H9 (cell line): ENCODE results near the gene EFCC1. TPM values are rescaled to one million over a fixed set of nuclear protein-coding genes. Genes with fewer than 3 reads are reported as not detected.

Experiments
- DNase-seq: peaks from one replicate; pipeline ENCODE4 v3.0.0-alpha.2; 2017
- H2AFZ ChIP-seq: one replicate; pipeline ENCODE4 v1.6.1; 2013; ENCODE audit warnings: mild to moderate bottlenecking, low read length, control low read depth, moderate library complexity
- H2AK5ac ChIP-seq: 2 replicates; pipeline ENCODE4 v1.6.1; 2013; ENCODE audit warnings: low read length, control low read depth, mixed read lengths; ENCODE audit not compliant: insufficient read length
- H2BK120ac ChIP-seq: one replicate; pipeline ENCODE4 v1.6.1; 2013; ENCODE audit warnings: low read depth, mild to moderate bottlenecking, low read length, control low read depth, inconsistent platforms; ENCODE audit not compliant: poor library complexity, severe bottlenecking
- H2BK12ac ChIP-seq: 2 replicates; pipeline ENCODE4 v1.6.1; 2013; ENCODE audit warnings: low read length, control low read depth, mixed read lengths, low read depth; ENCODE audit not compliant: insufficient read length
- H2BK15ac ChIP-seq: 2 replicates; pipeline ENCODE4 v1.6.1; 2013; ENCODE audit warnings: low read depth, low read length, control low read depth
- H2BK20ac ChIP-seq: one replicate; pipeline ENCODE4 v1.6.1; 2013; ENCODE audit warnings: low read depth, mild to moderate bottlenecking, low read length, control low read depth, inconsistent platforms; ENCODE audit not compliant: poor library complexity, severe bottlenecking
- H2BK5ac ChIP-seq: 2 replicates; pipeline ENCODE4 v1.6.1; 2013; ENCODE audit warnings: low read length, control low read depth, mixed read lengths; ENCODE audit not compliant: insufficient read length
- H3K14ac ChIP-seq: 2 replicates; pipeline ENCODE4 v1.6.1; 2013; ENCODE audit warnings: low read length, control low read depth; ENCODE audit not compliant: insufficient read depth
- H3K18ac ChIP-seq: 2 replicates; pipeline ENCODE4 v1.6.1; 2013; ENCODE audit warnings: low read depth, mild to moderate bottlenecking, mixed read lengths, low read length, control low read depth; ENCODE audit not compliant: insufficient read length
- H3K23ac ChIP-seq: 2 replicates; pipeline ENCODE4 v1.6.1; 2013; ENCODE audit warnings: low read length, control low read depth, mixed read lengths, low read depth; ENCODE audit not compliant: insufficient read length
- H3K23me2 ChIP-seq: 2 replicates; pipeline ENCODE4 v1.6.1; 2013; ENCODE audit warnings: low read depth, mild to moderate bottlenecking, mixed read lengths, low read length, control low read depth; ENCODE audit not compliant: insufficient read length, poor library complexity, severe bottlenecking
- H3K27ac ChIP-seq: 2 replicates; pipeline ENCODE4 v1.5.1; 2013; ENCODE audit warnings: low read length, control low read depth, mixed read lengths, low read depth; ENCODE audit not compliant: insufficient read length
- H3K27me3 ChIP-seq: 2 replicates; pipeline ENCODE4 v1.6.1; 2013; ENCODE audit warnings: low read length, control low read depth, inconsistent platforms; ENCODE audit not compliant: insufficient read depth
- H3K4ac ChIP-seq: 2 replicates; pipeline ENCODE4 v1.6.1; 2013; ENCODE audit warnings: low read depth, mild to moderate bottlenecking, control low read depth, inconsistent platforms, low read length, moderate library complexity
- H3K4me1 ChIP-seq: 2 replicates; pipeline ENCODE4 v1.6.1; 2013; ENCODE audit warnings: low read length, control low read depth, inconsistent platforms; ENCODE audit not compliant: insufficient read depth
- H3K4me2 ChIP-seq: 2 replicates; pipeline ENCODE4 v1.6.1; 2013; ENCODE audit warnings: low read length, control low read depth, mixed read lengths; ENCODE audit not compliant: insufficient read length, insufficient read depth
- H3K56ac ChIP-seq: 2 replicates; pipeline ENCODE4 v1.6.1; 2013; ENCODE audit warnings: low read depth, mild to moderate bottlenecking, mixed read lengths, low read length, control low read depth; ENCODE audit not compliant: insufficient read length
- H3K79me1 ChIP-seq: 2 replicates; pipeline ENCODE4 v1.6.1; 2013; ENCODE audit warnings: low read depth, mild to moderate bottlenecking, moderate library complexity, low read length, control low read depth, inconsistent platforms; ENCODE audit not compliant: insufficient read depth, poor library complexity, severe bottlenecking
- H3K79me2 ChIP-seq: 2 replicates; pipeline ENCODE4 v1.6.1; 2013; ENCODE audit warnings: low read length, control low read depth, inconsistent platforms; ENCODE audit not compliant: insufficient read depth
- H3K9ac ChIP-seq: 2 replicates; pipeline ENCODE4 v1.6.1; 2013; ENCODE audit warnings: low read length, control low read depth, mixed read lengths; ENCODE audit not compliant: insufficient read length; ENCODE audit errors: extremely low read depth
- H3K9me3 ChIP-seq: one replicate; pipeline ENCODE4 v1.6.1; 2013; ENCODE audit warnings: low read depth, low read length, inconsistent platforms; ENCODE audit not compliant: control insufficient read depth
- H3T11ph ChIP-seq: one replicate; pipeline ENCODE4 v1.6.1; 2013; ENCODE audit warnings: mild to moderate bottlenecking, low read length, control low read depth, inconsistent platforms
- H4K20me1 ChIP-seq: one replicate; pipeline ENCODE4 v1.6.1; 2013; ENCODE audit not compliant: control insufficient read depth, insufficient read length, insufficient read depth
- H4K5ac ChIP-seq: 2 replicates; pipeline ENCODE4 v1.6.1; 2013; ENCODE audit warnings: low read depth, mild to moderate bottlenecking, mixed read lengths, low read length, control low read depth; ENCODE audit not compliant: insufficient read length
- H4K8ac ChIP-seq: replicated peaks from 2 replicates; pipeline ENCODE4 v1.6.1; 2013; ENCODE audit warnings: low read length, control low read depth, mixed read lengths, low read depth; ENCODE audit not compliant: insufficient read length
- H4K91ac ChIP-seq: 2 replicates; pipeline ENCODE4 v1.6.1; 2013; ENCODE audit warnings: low read depth, mild to moderate bottlenecking, moderate library complexity, mixed read lengths, low read length, control low read depth; ENCODE audit not compliant: insufficient read length
- H3K27ac Mint-ChIP-seq, 3 experiments: 2 replicates in 2 of 3; 3 replicates in 1 of 3; pipeline ENCODE4 v1.8.0; 2020 to 2021; ENCODE audit warnings: mixed read lengths in 3 of 3, mild to moderate bottlenecking in 1 of 3, moderate library complexity in 1 of 3
- H3K27me3 Mint-ChIP-seq: 2 replicates; pipeline ENCODE4 v1.8.0; 2021; ENCODE audit warnings: low read depth, mild to moderate bottlenecking, moderate library complexity, mixed read lengths
- H3K36me3 Mint-ChIP-seq, 3 experiments: 2 replicates in 2 of 3; 3 replicates in 1 of 3; pipeline ENCODE4 v1.8.0; 2020 to 2021; ENCODE audit warnings: low read depth in 3 of 3, mixed read lengths in 3 of 3; ENCODE audit not compliant: insufficient read depth in 1 of 3
- H3K4me1 Mint-ChIP-seq, 2 experiments: 2 replicates each; pipeline ENCODE4 v1.8.0; 2020; ENCODE audit warnings: mixed read lengths in 2 of 2
- H3K4me3 Mint-ChIP-seq, 2 experiments: 2 replicates in 1 of 2; 3 replicates in 1 of 2; pipeline ENCODE4 v1.8.0; 2020 to 2021; ENCODE audit warnings: mild to moderate bottlenecking in 2 of 2, mixed read lengths in 2 of 2, moderate library complexity in 1 of 2
- H3K9me3 Mint-ChIP-seq, 2 experiments: 2 replicates in 1 of 2; 3 replicates in 1 of 2; pipeline ENCODE4 v1.8.0; 2020; ENCODE audit warnings: mild to moderate bottlenecking in 2 of 2, mixed read lengths in 2 of 2, moderate library complexity in 1 of 2
- WGBS: extraction: QIAGEN DNeasy Blood & Tissue Kit; methylation state at CpG from one replicate; pipeline ENCODE4 v1.1.7; 2013; ENCODE audit warnings: missing lambda C conversion rate, low lambda C conversion rate, mixed read lengths; ENCODE audit not compliant: insufficient read length; ENCODE audit errors: extremely low coverage; 5-methylcytosine and 5-hydroxymethylcytosine counted together
- total RNA-seq: library from RNA; stranded (reverse); gene quantifications from 2 replicates; pipeline ENCODE4 v1.2.1, GENCODE V29; 2021
- TF ChIP-seq, protein P1 (sequence below): fragments of 200-600 bp; sonication (generic); conservative IDR thresholded peaks from 3 replicates; pipeline ENCODE4 v1.8.0; 2021; ENCODE audit warnings: antibody characterized with exemption, mild to moderate bottlenecking

The EFCC1 gene
- total RNA-seq, 1 experiment from 2014 or later, result 0.09 TPM

DNA sequence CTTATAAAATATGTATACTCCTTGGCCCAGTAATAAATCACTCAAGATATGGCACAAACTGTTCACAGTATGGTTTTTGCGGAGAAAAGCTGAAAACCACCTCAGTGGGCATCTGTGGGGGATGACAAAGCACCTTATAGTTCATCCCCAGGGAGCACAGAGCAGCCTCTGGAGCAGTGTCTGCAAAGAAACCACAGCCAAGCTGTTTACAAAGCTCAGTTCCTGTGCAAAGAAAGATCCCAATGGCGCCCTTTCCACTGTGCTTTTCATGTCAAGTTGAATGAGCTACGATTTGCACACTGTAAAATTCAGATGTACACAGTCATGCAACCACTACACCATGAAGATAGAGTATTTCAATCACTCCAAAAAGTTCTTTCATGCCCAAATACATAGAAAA, 2.5 kb upstream of the EFCC1 start:
- peak overlapping the region in 1 of 2 experiments; percentile 55; a peak in 2 of 5 replicates for H3K4me3 Mint-ChIP-seq
- peaks cover 0 to 8% of the 10 kb centered on the region in 2 experiments; a peak in 4 of 5 replicates for H3K9me3 Mint-ChIP-seq
- Histone ChIP-seq H3K4me2 (no peak overlapping the region), H3K9ac (no peak overlapping the region), H2BK15ac (no peak overlapping the region), H4K8ac (no peak overlapping the region), H3K79me2 (no peaks in the 10 kb centered on the region), H3K14ac (no peak overlapping the region), H2BK120ac (no peak overlapping the region), H4K91ac (no peak overlapping the region), H3K4me1 (peaks cover 2% of the 10 kb centered on the region; the same call in 1 of the 2 replicates), H3K79me1 (no peaks in the 10 kb centered on the region), H3K27me3 (peaks cover 41% of the 10 kb centered on the region), H3K23me2 (peaks cover 10% of the 10 kb centered on the region), H3K23ac (no peak overlapping the region), H2BK20ac (no peak overlapping the region), H4K20me1 (no peaks in the 10 kb centered on the region), H2BK12ac (no peak overlapping the region), H3K18ac (no peak overlapping the region), H4K5ac (no peak overlapping the region), H3K9me3 (no peaks in the 10 kb centered on the region), H3K4ac (no peak overlapping the region), H2BK5ac (no peak overlapping the region), H3K27ac (no peak overlapping the region), H3T11ph (no peak overlapping the region), H2AFZ (no peak overlapping the region), H3K56ac (no peak overlapping the region), H2AK5ac (no peak overlapping the region)
- no peak overlapping the region; a peak in 1 of 7 replicates for H3K27ac Mint-ChIP-seq
- H3K27me3 Mint-ChIP-seq, result peaks cover 93% of the 10 kb centered on the region
- TF ChIP-seq, protein P1, sequence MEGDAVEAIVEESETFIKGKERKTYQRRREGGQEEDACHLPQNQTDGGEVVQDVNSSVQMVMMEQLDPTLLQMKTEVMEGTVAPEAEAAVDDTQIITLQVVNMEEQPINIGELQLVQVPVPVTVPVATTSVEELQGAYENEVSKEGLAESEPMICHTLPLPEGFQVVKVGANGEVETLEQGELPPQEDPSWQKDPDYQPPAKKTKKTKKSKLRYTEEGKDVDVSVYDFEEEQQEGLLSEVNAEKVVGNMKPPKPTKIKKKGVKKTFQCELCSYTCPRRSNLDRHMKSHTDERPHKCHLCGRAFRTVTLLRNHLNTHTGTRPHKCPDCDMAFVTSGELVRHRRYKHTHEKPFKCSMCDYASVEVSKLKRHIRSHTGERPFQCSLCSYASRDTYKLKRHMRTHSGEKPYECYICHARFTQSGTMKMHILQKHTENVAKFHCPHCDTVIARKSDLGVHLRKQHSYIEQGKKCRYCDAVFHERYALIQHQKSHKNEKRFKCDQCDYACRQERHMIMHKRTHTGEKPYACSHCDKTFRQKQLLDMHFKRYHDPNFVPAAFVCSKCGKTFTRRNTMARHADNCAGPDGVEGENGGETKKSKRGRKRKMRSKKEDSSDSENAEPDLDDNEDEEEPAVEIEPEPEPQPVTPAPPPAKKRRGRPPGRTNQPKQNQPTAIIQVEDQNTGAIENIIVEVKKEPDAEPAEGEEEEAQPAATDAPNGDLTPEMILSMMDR, result no peak
- DNase-seq, result no peak
- no CpG with 5 or more reads among the region's 3 CpGs for WGBS
- peaks cover 24 to 43% of the 10 kb centered on the region in 2 experiments for H3K4me1 Mint-ChIP-seq
- H3K36me3 Mint-ChIP-seq, result no peaks in the 10 kb centered on the region; a peak in 2 of 7 replicates
